Measurements from ENCODE around the gene SLC9A9. TPM values are rescaled to one million over a fixed set of nuclear protein-coding genes. Genes with fewer than 3 reads are reported as not detected.
A peak's percentile ranks its signal among the peaks of the same experiment; 100 is the strongest.

The SLC9A9 gene
- total RNA-seq, 1 donor from 2014 or later = 5.6 TPM

- intact Hi-C loops (cut with micrococcal nuclease) = no loop called here
- DNase-seq (no peak), ATAC-seq (peak; percentile 63)
These were observed 179.1 kb downstream of the SLC9A9 start for GRCh38 chr3:143668924-143669790.

GRCh38 chr3:143668385-143668784 is 179.9 kb downstream of the SLC9A9 start:
- ATAC-seq (no peak), DNase-seq (no peak)

DNA sequence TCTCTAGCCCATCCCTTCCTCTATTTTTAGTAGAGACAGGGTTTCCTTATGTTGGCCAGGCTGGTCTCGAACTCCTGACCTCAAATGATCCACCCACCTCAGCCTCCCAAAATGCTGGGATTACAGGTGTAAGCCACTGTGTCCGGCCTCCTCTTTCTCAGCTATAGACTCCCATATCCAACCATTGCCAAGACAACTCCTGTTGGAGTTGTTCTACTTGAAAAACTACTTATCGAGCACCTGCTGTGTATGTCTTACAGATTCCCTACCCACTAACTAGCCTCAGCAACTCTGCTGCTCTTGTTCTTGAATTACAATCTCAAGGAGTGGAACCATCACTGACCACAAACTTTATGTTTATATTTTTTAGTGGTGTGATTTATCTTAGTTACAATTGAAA is 186.6 kb downstream of the SLC9A9 start:
- DNase-seq = no peak
- intact Hi-C loops (cut with micrococcal nuclease) = no loop called here
- ATAC-seq = no peak

More at GRCh38 chr3:143668385-143668784, 179.9 kb downstream of the SLC9A9 start:
- intact Hi-C loops (cut with micrococcal nuclease) = no loop called here

- DNase-seq = no peak
- intact Hi-C loops (cut with micrococcal nuclease) = no loop called here
- ATAC-seq = no peak
These were observed 189.4 kb downstream of the SLC9A9 start for GRCh38 chr3:143658861-143659260.

DNA sequence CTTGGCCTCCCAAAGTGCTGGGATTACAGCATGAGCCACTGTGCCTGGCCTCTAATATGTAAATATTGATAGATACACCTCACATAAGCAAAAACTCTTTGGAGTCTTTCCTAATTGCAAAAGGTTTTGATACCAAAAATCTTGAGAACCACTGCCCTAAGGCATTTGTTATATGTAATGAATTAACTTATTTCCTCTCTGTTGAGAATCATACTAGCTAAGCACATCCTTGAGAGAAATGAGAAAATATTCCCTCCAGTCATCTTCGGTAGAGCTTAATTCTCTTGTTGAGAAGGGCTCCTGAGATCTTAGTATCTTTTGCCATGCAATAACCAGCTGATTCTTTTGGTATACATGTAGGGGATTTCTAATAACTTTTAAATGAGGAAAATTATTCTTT is 190.2 kb downstream of the SLC9A9 start:
- DNase-seq (no peak), ATAC-seq (no peak)
- intact Hi-C loops (cut with micrococcal nuclease) = no loop called here

DNA sequence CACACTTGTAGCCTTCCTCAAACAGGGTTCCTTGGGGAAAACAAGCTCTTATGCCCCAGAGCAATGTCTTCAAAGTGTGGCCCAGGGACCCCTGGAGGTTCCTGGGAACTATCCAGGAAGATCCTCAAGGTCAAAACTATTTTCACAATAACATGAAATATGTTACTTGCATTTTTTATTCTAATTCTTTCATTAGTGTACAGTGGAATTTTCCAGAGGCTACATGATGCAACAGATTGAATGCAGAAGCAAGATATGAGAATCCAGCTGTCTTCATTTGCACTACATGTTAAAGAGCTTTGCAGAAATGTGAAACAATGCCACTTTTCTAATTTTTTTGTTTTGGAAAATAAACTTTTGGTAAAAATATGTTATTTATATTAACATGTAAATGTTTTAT is 190.9 kb downstream of the SLC9A9 start:
- ATAC-seq (no peak), DNase-seq (no peak)
- intact Hi-C loops (cut with micrococcal nuclease) = no loop called here

DNA sequence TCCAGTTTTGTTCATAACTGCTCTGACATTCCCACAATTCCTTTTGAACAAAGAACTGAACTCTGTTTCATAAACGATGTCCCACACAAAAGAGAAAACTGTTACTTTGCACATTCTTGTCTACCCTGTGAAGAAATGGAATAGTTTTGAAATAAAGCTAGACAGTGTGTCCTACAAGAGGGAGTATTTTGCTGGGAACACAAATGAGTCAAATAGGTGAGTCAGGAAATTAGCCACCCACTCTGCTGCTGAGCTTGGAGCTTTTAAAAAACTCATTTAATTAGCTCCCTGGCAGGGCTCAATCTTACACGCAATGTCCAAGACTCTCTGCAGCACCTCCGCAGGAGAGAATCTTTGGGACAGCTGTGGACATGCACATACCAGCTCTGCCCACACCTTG is 193.4 kb downstream of the SLC9A9 start:
- DNase-seq = no peak
- no peak for ATAC-seq
- intact Hi-C loops (cut with micrococcal nuclease) = no loop called here

DNA sequence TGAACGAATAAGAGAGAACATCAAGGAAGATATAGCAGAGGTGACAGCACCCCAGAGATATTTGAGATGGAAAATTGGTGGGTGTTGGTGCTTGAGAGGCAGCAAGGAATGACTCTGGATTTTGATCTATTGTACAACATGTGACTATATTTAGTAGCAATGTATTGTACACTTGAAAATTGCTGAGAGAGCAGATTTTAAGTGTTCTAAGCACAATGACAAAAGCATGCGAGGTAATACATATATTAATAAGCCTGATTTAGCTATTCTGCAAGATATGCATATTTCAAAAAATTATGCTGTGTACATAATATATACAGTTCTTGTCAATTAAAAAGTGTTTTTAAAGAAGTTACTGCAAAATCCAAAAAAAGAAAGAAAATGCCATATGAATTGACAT is 194.3 kb downstream of the SLC9A9 start:
- ATAC-seq (no peak), DNase-seq (no peak)
- intact Hi-C loops (cut with micrococcal nuclease) = no loop called here

DNA sequence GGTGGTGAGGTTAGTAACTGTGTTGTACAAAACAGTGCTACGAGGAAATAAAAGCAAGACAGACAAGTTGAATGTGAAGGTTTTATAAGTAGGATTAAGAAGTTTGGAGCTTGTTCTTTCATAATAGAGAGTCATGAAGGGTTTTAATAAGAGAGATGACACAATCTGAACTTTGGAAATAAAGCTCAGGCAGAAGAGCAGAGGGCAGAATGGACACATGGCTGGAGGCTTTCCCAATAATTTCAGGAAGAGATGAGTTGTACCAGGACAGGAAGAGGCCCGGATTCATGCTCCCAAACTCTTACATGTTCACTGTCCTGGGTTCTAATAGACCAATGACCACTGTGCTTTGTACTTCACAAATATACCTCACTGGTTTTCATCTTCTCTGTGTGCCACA is 194.8 kb downstream of the SLC9A9 start:
- intact Hi-C loops (cut with micrococcal nuclease) = no loop called here
- ATAC-seq (no peak), DNase-seq (no peak)

DNA sequence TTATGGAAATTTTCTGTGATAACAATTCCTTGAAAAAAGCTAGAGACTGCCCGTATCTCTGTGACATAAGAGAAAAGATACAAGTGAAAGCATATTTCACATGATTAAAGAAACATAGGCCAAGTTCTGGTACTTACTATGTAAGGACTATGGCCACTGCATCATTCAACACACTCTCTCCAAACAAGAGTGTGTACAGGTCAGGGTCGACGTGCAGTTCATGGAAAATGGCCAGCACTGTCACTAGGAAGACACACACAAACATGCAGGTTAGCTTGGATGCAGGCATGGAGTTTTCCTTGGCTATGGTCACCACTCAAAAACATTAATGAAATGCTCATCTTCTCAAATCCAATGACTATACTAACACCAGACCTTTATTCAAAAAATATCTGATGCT is 196.2 kb downstream of the SLC9A9 start:
- intact Hi-C loops (cut with micrococcal nuclease) = no loop called here
- no peak for DNase-seq
- no peak for ATAC-seq

DNA sequence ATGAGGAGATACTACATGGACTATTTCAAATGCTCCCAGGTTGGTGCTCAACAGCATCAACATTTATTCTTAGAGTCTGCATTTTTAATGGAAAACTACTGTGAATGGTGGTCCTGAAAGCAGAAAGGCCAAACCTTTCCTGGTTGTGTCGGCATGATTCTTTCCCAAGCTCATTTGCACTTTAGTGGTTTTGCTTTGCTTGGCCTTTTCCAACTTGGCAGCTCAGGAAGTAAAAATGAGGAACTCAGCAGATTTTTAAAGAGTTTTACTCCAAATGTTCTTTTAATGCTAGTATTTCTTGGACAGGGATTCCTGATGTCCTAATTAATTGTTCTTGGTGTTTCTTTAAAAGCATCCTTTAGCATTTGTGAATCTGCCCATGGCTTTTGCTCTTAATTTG is 197.4 kb downstream of the SLC9A9 start:
- intact Hi-C loops (cut with micrococcal nuclease) = no loop called here
- ATAC-seq = no peak
- DNase-seq = no peak

DNA sequence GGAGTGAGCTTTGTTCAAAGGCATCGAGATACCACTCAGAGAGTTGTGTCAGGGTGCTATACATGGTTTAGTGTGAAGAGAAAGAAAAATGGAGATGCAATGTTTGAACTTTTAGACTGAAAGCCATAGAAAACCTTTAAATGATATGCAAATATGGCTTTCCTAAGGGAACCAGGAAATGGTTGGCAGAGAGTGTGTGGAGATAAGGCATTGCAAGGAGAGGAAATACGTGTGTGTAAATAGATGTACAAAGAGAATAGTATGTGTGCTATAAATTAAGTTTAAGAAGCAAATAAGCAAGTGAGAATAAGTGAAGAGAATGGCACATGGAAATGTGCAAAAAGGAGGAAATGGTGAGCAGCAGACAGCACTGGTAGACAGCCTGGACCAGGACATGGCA is 198.1 kb downstream of the SLC9A9 start:
- ATAC-seq = no peak
- intact Hi-C loops (cut with micrococcal nuclease) = no loop called here
- no peak for DNase-seq

DNA sequence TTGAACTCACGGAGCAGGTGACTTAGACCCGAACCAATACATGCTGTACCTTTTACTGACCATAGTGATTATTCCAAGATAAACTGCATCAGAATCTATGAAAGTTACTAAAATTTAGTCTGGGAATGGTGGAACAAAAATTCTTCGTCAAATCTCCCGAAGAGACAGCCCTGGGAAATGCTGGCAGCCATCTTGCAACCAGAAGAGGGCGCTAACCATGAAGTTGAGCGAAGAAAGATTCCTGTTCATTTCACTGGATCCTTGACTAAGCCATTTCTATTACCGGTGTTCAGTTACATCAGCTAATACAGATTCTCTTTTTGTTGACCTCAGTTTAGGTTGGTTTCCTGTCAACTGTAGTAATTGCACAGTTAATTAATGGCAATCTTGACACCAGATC is 199.6 kb downstream of the SLC9A9 start:
- intact Hi-C loops (cut with micrococcal nuclease) = no loop called here
- DNase-seq = no peak
- no peak for ATAC-seq

- no peak for ATAC-seq
- intact Hi-C loops (cut with micrococcal nuclease) = no loop called here
- no peak for DNase-seq
These were observed 200.1 kb downstream of the SLC9A9 start for GRCh38 chr3:143648218-143648617.

DNA sequence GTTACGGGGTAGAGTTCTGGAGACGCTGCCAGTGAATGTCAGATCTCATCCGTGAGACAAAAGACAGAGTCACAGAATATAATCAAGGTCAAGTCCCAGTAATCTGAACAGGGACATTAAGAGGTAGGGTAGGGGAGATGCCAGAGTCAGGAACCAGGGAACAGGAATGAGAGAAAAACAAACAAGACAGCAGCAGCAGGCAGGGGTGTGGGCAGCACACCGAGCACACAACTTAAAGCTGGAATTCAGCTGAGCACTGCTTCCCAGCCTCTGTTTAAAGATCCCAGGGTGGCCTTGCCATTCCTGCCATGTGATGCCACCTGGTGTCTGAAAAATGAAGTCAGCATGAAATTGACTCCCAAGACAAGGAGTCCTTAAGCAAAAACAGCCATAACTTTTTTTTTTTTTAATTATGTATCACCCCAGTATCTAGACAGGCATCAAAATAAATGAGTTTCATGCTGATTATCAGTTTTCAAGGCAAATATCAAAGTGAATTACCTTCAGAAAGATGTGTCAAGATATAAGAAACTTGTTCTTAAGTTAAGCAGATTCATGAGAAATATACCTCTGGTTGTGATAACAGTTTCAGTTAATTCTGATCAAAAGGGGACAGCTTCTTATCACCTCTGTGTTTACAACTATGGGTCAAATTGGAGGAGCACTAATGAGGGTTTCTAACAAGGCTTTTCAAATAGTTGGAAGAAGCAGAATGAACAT is 203.7 kb downstream of the SLC9A9 start:
- ATAC-seq = peak; percentile 50
- intact Hi-C loops (cut with micrococcal nuclease) = no loop called here
- no peak for DNase-seq

DNA sequence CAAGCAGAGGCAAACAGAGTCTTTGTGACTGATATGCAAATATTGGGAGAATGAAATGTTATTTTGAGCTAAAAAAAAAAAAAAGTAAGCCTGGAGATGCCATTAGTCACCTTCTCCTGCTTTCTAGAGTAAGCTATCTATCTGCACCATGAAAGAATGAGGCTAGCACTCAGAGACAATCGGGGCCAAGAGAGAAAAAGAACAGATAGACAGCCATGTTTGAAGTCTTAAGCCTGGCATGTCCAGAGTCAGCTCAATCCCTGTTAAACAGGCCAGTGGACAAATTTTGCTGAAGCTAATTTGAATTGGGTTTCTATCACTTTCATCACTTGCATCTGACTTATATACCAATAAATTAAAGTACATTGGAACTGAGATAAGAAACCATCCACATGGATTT is 204.4 kb downstream of the SLC9A9 start:
- ATAC-seq = no peak
- no peak for DNase-seq
- intact Hi-C loops (cut with micrococcal nuclease) = no loop called here

DNA sequence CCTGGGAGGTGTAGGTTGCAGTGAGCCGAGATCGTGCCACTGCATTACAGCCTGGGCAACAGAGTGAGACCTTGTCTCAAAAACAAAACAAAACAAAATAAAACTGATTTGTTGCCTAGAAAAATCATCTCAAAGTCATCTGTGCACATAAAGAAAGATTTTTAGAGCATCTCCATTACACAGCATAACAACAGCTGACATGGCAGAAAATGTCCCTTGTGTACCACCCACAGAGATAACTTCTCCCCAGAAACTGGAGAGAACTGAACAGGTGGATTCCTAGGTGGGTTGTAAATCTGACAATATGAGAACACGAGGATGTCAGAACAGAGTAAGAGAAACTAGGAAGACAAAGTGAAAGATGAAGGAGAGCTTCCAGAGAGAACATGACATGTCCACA is 207.5 kb downstream of the SLC9A9 start:
- no peak for ATAC-seq
- no peak for DNase-seq
- intact Hi-C loops (cut with micrococcal nuclease) = no loop called here

DNA sequence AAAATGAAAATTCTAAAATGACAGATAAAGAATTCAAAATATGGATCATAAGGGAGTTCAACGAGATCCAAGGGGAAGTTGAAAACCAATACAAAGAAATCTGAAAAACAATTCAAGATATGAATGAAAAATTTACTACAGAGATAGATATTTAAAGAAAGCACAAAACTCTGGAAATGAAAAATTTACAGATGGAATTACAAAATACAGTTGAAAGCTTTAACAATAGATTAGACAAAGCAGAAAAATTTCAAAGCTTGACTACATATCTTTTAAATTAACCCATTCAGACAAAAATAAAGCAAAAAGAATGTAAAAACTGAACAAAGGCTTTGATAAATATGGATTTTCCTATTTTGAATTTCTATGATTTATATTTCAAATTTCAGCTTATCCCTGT is 211.1 kb downstream of the SLC9A9 start:
- ATAC-seq = no peak
- intact Hi-C loops (cut with micrococcal nuclease) = no loop called here
- no peak for DNase-seq

- intact Hi-C loops (cut with micrococcal nuclease) = no loop called here
- ATAC-seq = no peak
- no peak for DNase-seq
These were observed 213.3 kb downstream of the SLC9A9 start for GRCh38 chr3:143634991-143635390.

DNA sequence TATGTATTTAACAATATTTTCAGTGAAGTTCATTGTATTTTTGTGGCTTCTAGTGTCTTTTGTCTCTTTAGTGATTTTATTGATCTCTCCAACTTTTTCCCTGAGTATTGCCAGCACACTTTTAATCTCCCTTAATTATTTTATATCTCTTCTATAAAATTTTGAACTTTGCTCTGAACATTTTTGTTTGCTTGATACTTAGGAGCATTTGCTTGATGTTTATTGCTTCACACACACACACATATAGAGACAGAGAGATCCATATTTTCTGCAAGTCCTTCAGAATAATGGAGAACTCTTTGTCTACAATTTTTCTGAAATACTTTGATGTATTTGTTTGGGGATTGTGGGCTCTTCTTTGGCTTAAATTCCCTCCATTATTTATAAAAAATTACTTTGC is 213.8 kb downstream of the SLC9A9 start:
- intact Hi-C loops (cut with micrococcal nuclease) = no loop called here
- ATAC-seq = no peak
- no peak for DNase-seq

GRCh38 chr3:143633816-143634215 is 214.5 kb downstream of the SLC9A9 start:
- DNase-seq (no peak), ATAC-seq (no peak)
- intact Hi-C loops (cut with micrococcal nuclease) = no loop called here

All from left ventricle myocardium superior (tissue), 1 donor.